ENCODE data around the gene HMX1.

Gene HMX1

GRCh38 chr4:8869002-8869897 lies 2.4 kb downstream of the HMX1 start:
- DNase-seq (ENCODE audit: low spot score) = no peak

GRCh38 chr4:8868321-8869001 lies 3.2 kb downstream of the HMX1 start:
- FAIRE-seq (no peak), DNase-seq (ENCODE audit: low spot score) (no peak)

More at GRCh38 chr4:8869002-8869897, 2.4 kb downstream of the HMX1 start:
- FAIRE-seq = no peak

- DNase-seq (ENCODE audit: low spot score) (no peak), FAIRE-seq (no peak)
Observed at GRCh38 chr4:8867624-8868320, 3.9 kb downstream of the HMX1 start.

GRCh38 chr4:8866828-8867623 lies 4.6 kb downstream of the HMX1 start:
- DNase-seq (ENCODE audit: low spot score) (no peak), FAIRE-seq (no peak)

- FAIRE-seq = no peak
- DNase-seq (ENCODE audit: low spot score) = no peak
Observed at GRCh38 chr4:8866421-8866820, 5.2 kb downstream of the HMX1 start.

- DNase-seq (ENCODE audit: low spot score) (no peak), FAIRE-seq (no peak)
Observed at GRCh38 chr4:8865681-8866310, 5.8 kb downstream of the HMX1 start.

GRCh38 chr4:8864912-8865680 lies 6.5 kb downstream of the HMX1 start:
- FAIRE-seq (no peak), DNase-seq (ENCODE audit: low spot score) (no peak)

- no peak for DNase-seq (ENCODE audit: low spot score)
- FAIRE-seq = no peak
Observed at GRCh38 chr4:8863686-8864682, 7.7 kb downstream of the HMX1 start.

GRCh38 chr4:8862800-8863685 lies 8.6 kb downstream of the HMX1 start:
- FAIRE-seq = no peak
- no peak for DNase-seq (ENCODE audit: low spot score)

- DNase-seq (ENCODE audit: low spot score) = no peak
- no peak for FAIRE-seq
Observed at GRCh38 chr4:8862334-8862733, 9.3 kb downstream of the HMX1 start.

- FAIRE-seq = no peak
Observed at GRCh38 chr4:8861576-8862295, 9.9 kb downstream of the HMX1 start.

GRCh38 chr4:8860892-8861575 lies 10.6 kb downstream of the HMX1 start:
- DNase-seq (ENCODE audit: low spot score) = no peak
- no peak for FAIRE-seq

More at GRCh38 chr4:8861576-8862295, 9.9 kb downstream of the HMX1 start:
- DNase-seq (ENCODE audit: low spot score) = no peak

GRCh38 chr4:8860096-8860891 lies 11.3 kb downstream of the HMX1 start:
- DNase-seq (ENCODE audit: low spot score) = no peak
- FAIRE-seq = no peak

GRCh38 chr4:8859550-8860095 lies 12.0 kb downstream of the HMX1 start:
- FAIRE-seq = no peak
- no peak for DNase-seq (ENCODE audit: low spot score)

GRCh38 chr4:8858701-8859210 lies 12.9 kb downstream of the HMX1 start:
- DNase-seq (ENCODE audit: low spot score) = no peak
- FAIRE-seq = no peak

Measured in RCC 7860 (cell line).